IMR-90 (cell line): ENCODE measurements around the gene MYO1G. TPM values are rescaled to one million over a fixed set of nuclear protein-coding genes. Genes with fewer than 3 reads are reported as not detected.

Source experiments
- ATAC-seq: fragments of 200-7000 bp; cut with Tn5 transposase; 2 replicates; pipeline ENCODE4 v1.9.1; 2020; ENCODE audit warnings: low read depth, mild to moderate bottlenecking, moderate library complexity
- BruUV-seq: library from RNA; stranded (reverse); fragments of 400-500 nt; replicated peaks from 2 replicates; lab custom pipeline; 2021; lab: Mats Ljungman, UMichigan
- CTCF ChIA-PET: fragments of 300-600 bp; formaldehyde crosslinking; extraction: SDS; loops from one replicate; lab custom pipeline; 2021; ENCODE audit warnings: antibody characterized with exemption; lab: Yijun Ruan, JAX
- POLR2A ChIA-PET: fragments of 300-600 bp; sonication (Branson Sonifier 250); formaldehyde crosslinking; loops from one replicate; lab custom pipeline; 2022; ENCODE audit warnings: antibody characterized with exemption; ENCODE audit not compliant: unreplicated experiment; lab: Charles Lee
- DNase-seq: peaks from one replicate; pipeline ENCODE4 v3.0.0; 2013
- H2AFZ ChIP-seq: replicated peaks from 2 replicates; pipeline ENCODE3; 2013; ENCODE audit warnings: low read length, mild to moderate bottlenecking; ENCODE audit not compliant: poor library complexity
- H2AK5ac ChIP-seq: 2 replicates; pipeline ENCODE4 v1.6.1; 2013; ENCODE audit warnings: low read depth, low read length, inconsistent platforms
- H2AK9ac ChIP-seq: replicated peaks from 2 replicates; pipeline ENCODE3; 2013; ENCODE audit warnings: mild to moderate bottlenecking, low read depth, low read length, moderate library complexity; ENCODE audit not compliant: poor library complexity
- H2BK120ac ChIP-seq: 2 replicates; pipeline ENCODE4 v1.6.1; 2013; ENCODE audit warnings: low read depth, low read length, inconsistent platforms
- H2BK15ac ChIP-seq: 3 replicates; pipeline ENCODE4 v1.6.1; 2013; ENCODE audit warnings: low read depth, low read length, inconsistent platforms
- H2BK20ac ChIP-seq: 2 replicates; pipeline ENCODE4 v1.6.1; 2013; ENCODE audit warnings: low read depth, mild to moderate bottlenecking, inconsistent platforms, low read length, moderate library complexity
- H2BK5ac ChIP-seq: 2 replicates; pipeline ENCODE4 v1.6.1; 2013; ENCODE audit warnings: mild to moderate bottlenecking, low read depth, low read length, inconsistent platforms; ENCODE audit not compliant: poor library complexity, severe bottlenecking
- H3K14ac ChIP-seq: replicated peaks from 2 replicates; pipeline ENCODE4 v1.6.1; 2013; ENCODE audit warnings: low read depth, low read length, inconsistent platforms
- H3K18ac ChIP-seq: 2 replicates; pipeline ENCODE4 v1.6.1; 2013; ENCODE audit warnings: low read depth, low read length, control low read depth
- H3K23ac ChIP-seq: 2 replicates; pipeline ENCODE4 v1.6.1; 2013; ENCODE audit warnings: low read depth, low read length, inconsistent platforms
- H3K27ac ChIP-seq: 2 replicates; pipeline ENCODE4 v1.5.1; 2013; ENCODE audit warnings: mild to moderate bottlenecking, control low read depth, low read length; ENCODE audit not compliant: insufficient read depth
- H3K27me3 ChIP-seq: 2 replicates; pipeline ENCODE4 v1.6.1; 2013; ENCODE audit warnings: low read length; ENCODE audit not compliant: control insufficient read depth, insufficient read depth
- H3K36me3 ChIP-seq: 2 replicates; pipeline ENCODE4 v1.6.1; 2013; ENCODE audit warnings: low read length, mixed read lengths; ENCODE audit not compliant: control insufficient read depth, insufficient read depth
- H3K4ac ChIP-seq: 2 replicates; pipeline ENCODE4 v1.6.1; 2013; ENCODE audit warnings: low read depth, low read length, inconsistent platforms
- H3K4me1 ChIP-seq: 2 replicates; pipeline ENCODE4 v1.6.1; 2013; ENCODE audit warnings: low read length, mixed read lengths; ENCODE audit not compliant: control insufficient read depth, insufficient read depth
- H3K4me2 ChIP-seq: 2 replicates; pipeline ENCODE4 v1.6.1; 2013; ENCODE audit warnings: low read depth, mild to moderate bottlenecking, control low read depth, low read length, moderate library complexity
- H3K4me3 ChIP-seq: 2 replicates; pipeline ENCODE4 v1.5.1; 2013; ENCODE audit warnings: low read depth, mild to moderate bottlenecking, control low read depth, low read length, moderate library complexity; ENCODE audit not compliant: insufficient read depth
- H3K56ac ChIP-seq: 2 replicates; pipeline ENCODE4 v1.6.1; 2013; ENCODE audit warnings: low read length, inconsistent platforms; ENCODE audit not compliant: insufficient read depth; ENCODE audit errors: extremely low read depth
- H3K79me1 ChIP-seq, 2 experiments: 2 replicates each; pipeline ENCODE4 v1.6.1; 2013; ENCODE audit warnings: low read length in 2 of 2, inconsistent platforms in 1 of 2, low read depth in 1 of 2
- H3K9ac ChIP-seq: 2 replicates; pipeline ENCODE4 v1.6.1; 2013; ENCODE audit warnings: low read depth, low read length, control low read depth
- H3K9me1 ChIP-seq: 2 replicates; pipeline ENCODE4 v1.6.1; 2013; ENCODE audit warnings: low read length, inconsistent platforms; ENCODE audit not compliant: insufficient read depth
- H3K9me3 ChIP-seq: 2 replicates; pipeline ENCODE4 v1.6.1; 2013; ENCODE audit warnings: low read length; ENCODE audit not compliant: control insufficient read depth, insufficient read depth
- H4K20me1 ChIP-seq: 2 replicates; pipeline ENCODE4 v1.6.1; 2013; ENCODE audit warnings: low read length, inconsistent platforms; ENCODE audit not compliant: insufficient read depth
- H4K5ac ChIP-seq: 2 replicates; pipeline ENCODE4 v1.6.1; 2013; ENCODE audit warnings: mild to moderate bottlenecking, low read depth, low read length, control low read depth
- H4K8ac ChIP-seq, 2 experiments: 2 replicates each; pipeline ENCODE4 v1.6.1; 2013; ENCODE audit warnings: low read depth in 2 of 2, low read length in 2 of 2, control low read depth in 1 of 2, inconsistent platforms in 1 of 2
- H4K91ac ChIP-seq: 2 replicates; pipeline ENCODE4 v1.6.1; 2013; ENCODE audit warnings: low read depth, low read length, inconsistent platforms; ENCODE audit not compliant: insufficient read depth
- BHLHE40 ChIP-seq: fragments of 150-350 bp; IDR thresholded peaks from 2 replicates; pipeline ENCODE4 v1.6.1; 2016; ENCODE audit warnings: mild to moderate bottlenecking, low read depth, low read length
- CEBPB ChIP-seq: IDR thresholded peaks from 2 replicates; pipeline ENCODE4 v1.6.1; 2012; ENCODE audit warnings: low read depth, low read length, improper control_type of control experiment
- CHD1 ChIP-seq: IDR thresholded peaks from 2 replicates; pipeline ENCODE4 v1.6.1; 2012; ENCODE audit warnings: low read depth, low read length, improper control_type of control experiment
- FOS ChIP-seq: fragments of 150-350 bp; IDR thresholded peaks from 2 replicates; pipeline ENCODE4 v1.6.1; 2016; ENCODE audit warnings: low read depth, low read length
- MAFK ChIP-seq: IDR thresholded peaks from 2 replicates; pipeline ENCODE4 v1.6.1; 2012; ENCODE audit warnings: low read depth, low read length, improper control_type of control experiment
- MAZ ChIP-seq: IDR thresholded peaks from 2 replicates; pipeline ENCODE4 v1.6.1; 2012; ENCODE audit warnings: low read depth, mild to moderate bottlenecking, low read length, improper control_type of control experiment, moderate library complexity, borderline replicate concordance
- MXI1 ChIP-seq: IDR thresholded peaks from 2 replicates; pipeline ENCODE4 v1.6.1; 2012; ENCODE audit warnings: low read depth, mild to moderate bottlenecking, low read length, moderate library complexity, borderline replicate concordance
- NFE2L2 ChIP-seq: fragments of 150-350 bp; IDR thresholded peaks from 2 replicates; pipeline ENCODE4 v1.6.1; 2016; ENCODE audit warnings: low read depth, mild to moderate bottlenecking, low read length
- POLR2A ChIP-seq: IDR thresholded peaks from 2 replicates; pipeline ENCODE4 v1.6.1; 2012; ENCODE audit warnings: mild to moderate bottlenecking, low read depth, low read length
- RAD21 ChIP-seq: IDR thresholded peaks from 2 replicates; pipeline ENCODE4 v1.6.1; 2012; ENCODE audit warnings: low read length, improper control_type of control experiment
- RCOR1 ChIP-seq: IDR thresholded peaks from 2 replicates; pipeline ENCODE4 v1.6.1; 2012; ENCODE audit warnings: mild to moderate bottlenecking, low read length, improper control_type of control experiment; ENCODE audit not compliant: insufficient replicate concordance
- SMC3 ChIP-seq: fragments of 150-350 bp; IDR thresholded peaks from 2 replicates; pipeline ENCODE4 v1.6.1; 2016; ENCODE audit warnings: low read depth, mild to moderate bottlenecking, antibody characterized with exemption, low read length, moderate library complexity
- WGBS, 2 experiments: methylation state at CpG; one replicate each; pipeline versions ENCODE4 v1.1.5 to v1.1.7; 2013; ENCODE audit warnings: missing lambda C conversion rate in 2 of 2; ENCODE audit not compliant: insufficient read length in 1 of 2; ENCODE audit errors: extremely low coverage in 2 of 2; 5-methylcytosine and 5-hydroxymethylcytosine counted together
- dilution Hi-C: fragments of 300-500 bp; cut with HindIII; formaldehyde crosslinking; loops from one replicate; pipeline ENCODE4 v1.14.3; 2018; ENCODE audit warnings: low sequenced_read_pairs; ENCODE audit not compliant: unreplicated experiment
- in situ Hi-C: fragments of 300-500 bp; cut with MboI; formaldehyde crosslinking; loops from 3 replicates; pipeline ENCODE4 v1.14.3; 2019; ENCODE audit warnings: low sequenced_read_pairs, inconsistent platforms, mixed read lengths
- intact Hi-C: fragments of 100-400 bp; cut with micrococcal nuclease; formaldehyde crosslinking; loops from 2 replicates; pipeline ENCODE4 v1.10.0; 2022
- polyA plus RNA-seq, 3 experiments: library from polyadenylated mRNA; depleted of rRNA; stranded (reverse); fragments of >200 nt; gene quantifications; 2 replicates each; pipeline ENCODE4 v1.2.3, GENCODE V29; 2012; ENCODE audit warnings: low replicate concordance in 1 of 3
- total RNA-seq: library from RNA; depleted of rRNA; stranded (reverse); fragments of >200 nt; gene quantifications from 2 replicates; pipeline ENCODE4 v1.2.3, GENCODE V29; 2012
- TF ChIP-seq, protein P1 (sequence below): conservative IDR thresholded peaks from 2 replicates; pipeline ENCODE4 v1.5.1; 2012; ENCODE audit warnings: mild to moderate bottlenecking, low read depth, low read length, improper control_type of control experiment

MYO1G gene
- total and polyA plus RNA-seq, 2 of the 4 experiments (the other 2 are of a cell fraction) = under 0.01 to 0.02 TPM

DNA sequence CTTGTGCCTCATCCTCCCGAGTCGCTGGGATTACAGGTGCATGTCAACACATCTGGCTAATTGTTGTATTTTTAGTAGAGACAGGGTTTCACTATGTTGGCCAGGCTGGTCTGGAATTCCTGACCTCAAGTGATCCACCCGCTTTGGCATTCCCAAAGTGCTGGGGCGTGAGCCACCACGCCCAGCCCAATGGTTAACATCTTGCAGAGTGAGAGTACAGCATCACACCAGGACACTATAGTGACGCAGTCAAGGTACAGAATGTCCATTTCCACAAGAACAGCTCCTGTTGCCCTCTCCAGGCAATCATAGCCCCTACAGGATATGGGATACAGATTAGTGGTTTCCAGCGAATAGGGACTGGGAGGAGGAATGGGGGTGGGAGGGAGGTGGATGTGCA is 34.0 kb downstream of the MYO1G start:
- Histone ChIP-seq H2AK5ac (no peak overlapping the region), H3K9me3 (no peaks in the 10 kb centered on the region), H2BK5ac (no peak overlapping the region), H3K23ac (no peak overlapping the region), H3K4me2 (no peak overlapping the region), H3K4ac (no peak overlapping the region), H4K20me1 (no peaks in the 10 kb centered on the region), H3K56ac (no peak overlapping the region), H3K4me1 (no peaks in the 10 kb centered on the region), H2AFZ (no peak overlapping the region), H2BK20ac (no peak overlapping the region), H3K27ac (no peak overlapping the region), H3K9ac (no peak overlapping the region), H2BK15ac (no peak overlapping the region), H4K91ac (no peak overlapping the region), H3K79me1 (no peaks in the 10 kb centered on the region), H3K9me1 (no peaks in the 10 kb centered on the region), H3K18ac (no peak overlapping the region), H2BK120ac (no peak overlapping the region), H3K4me3 (no peak overlapping the region), H3K36me3 (no peaks in the 10 kb centered on the region), H2AK9ac (no peak overlapping the region), H4K5ac (no peak overlapping the region), H3K14ac (no peak overlapping the region), H3K27me3 (peaks cover 6% of the 10 kb centered on the region), H4K8ac (no peak overlapping the region)
- WGBS, 2 experiments = 86% methylated on average over 3 of the region's 7 CpGs; no CpG with 5 or more reads in 1 of the 2 experiments
- CTCF ChIA-PET = interaction anchor here (0.6 kb wide), 1 partner anchor 186 kb away, joined by 4 read pairs; no protein-coding TSS in a partner anchor
- dilution Hi-C loops = no loop called here
- DNase-seq (no peak), ATAC-seq (no peak)
- POLR2A ChIA-PET = no interaction called here
- no peak for TF ChIP-seq CHD1
- no peak for TF ChIP-seq POLR2A
- no peak for TF ChIP-seq MXI1
- TF ChIP-seq RCOR1 = no peak
- TF ChIP-seq, protein P1, sequence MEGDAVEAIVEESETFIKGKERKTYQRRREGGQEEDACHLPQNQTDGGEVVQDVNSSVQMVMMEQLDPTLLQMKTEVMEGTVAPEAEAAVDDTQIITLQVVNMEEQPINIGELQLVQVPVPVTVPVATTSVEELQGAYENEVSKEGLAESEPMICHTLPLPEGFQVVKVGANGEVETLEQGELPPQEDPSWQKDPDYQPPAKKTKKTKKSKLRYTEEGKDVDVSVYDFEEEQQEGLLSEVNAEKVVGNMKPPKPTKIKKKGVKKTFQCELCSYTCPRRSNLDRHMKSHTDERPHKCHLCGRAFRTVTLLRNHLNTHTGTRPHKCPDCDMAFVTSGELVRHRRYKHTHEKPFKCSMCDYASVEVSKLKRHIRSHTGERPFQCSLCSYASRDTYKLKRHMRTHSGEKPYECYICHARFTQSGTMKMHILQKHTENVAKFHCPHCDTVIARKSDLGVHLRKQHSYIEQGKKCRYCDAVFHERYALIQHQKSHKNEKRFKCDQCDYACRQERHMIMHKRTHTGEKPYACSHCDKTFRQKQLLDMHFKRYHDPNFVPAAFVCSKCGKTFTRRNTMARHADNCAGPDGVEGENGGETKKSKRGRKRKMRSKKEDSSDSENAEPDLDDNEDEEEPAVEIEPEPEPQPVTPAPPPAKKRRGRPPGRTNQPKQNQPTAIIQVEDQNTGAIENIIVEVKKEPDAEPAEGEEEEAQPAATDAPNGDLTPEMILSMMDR = no peak
- no peak for TF ChIP-seq RAD21
- no peak for TF ChIP-seq FOS
- TF ChIP-seq CEBPB = no peak
- no peak for TF ChIP-seq SMC3
- TF ChIP-seq BHLHE40 = no peak
- no peak for TF ChIP-seq MAZ
- no peak for TF ChIP-seq NFE2L2
- TF ChIP-seq MAFK = no peak
- in situ Hi-C loops = no loop called here
- no TSS peak for BruUV-seq
- intact Hi-C loops = no loop called here
